Measurements from ENCODE around the gene IL1RAPL2. TPM values are rescaled to one million over a fixed set of nuclear protein-coding genes. Genes with fewer than 3 reads are reported as not detected.
"Not testable (repeated sequence)": the region's sequence is repeated elsewhere in the genome, so short reads cannot be mapped to it uniquely, and the experiment has no call there.

The IL1RAPL2 gene
- not detected for total RNA-seq

GRCh38 chrX:104565791-104566680 is at the start of gene IL1RAPL2:
Gene IL1RAPL2, plus strand, starts transcription at chrX:104566199.
- H3K27ac ChIP-seq = no peak within 1 kb of the TSS
- peaks cover 0 to 2% of the 10 kb centered on the region in 2 donors for H3K27me3 ChIP-seq
- H3K4me3 ChIP-seq = peak within 1 kb of the TSS in 1 of 2 donors; percentile 6
- no peaks in the 10 kb centered on the region for H3K36me3 ChIP-seq
- no peak for DNase-seq (ENCODE audit: low spot score)
- H3K9me3 ChIP-seq = no peaks in the 10 kb centered on the region
- peak in 1 of 2 donors; percentile 39 for TF ChIP-seq CTCF (IDR thresholded peaks at IDR 0.05)
- no peaks in the 10 kb centered on the region for H3K4me1 ChIP-seq

DNA sequence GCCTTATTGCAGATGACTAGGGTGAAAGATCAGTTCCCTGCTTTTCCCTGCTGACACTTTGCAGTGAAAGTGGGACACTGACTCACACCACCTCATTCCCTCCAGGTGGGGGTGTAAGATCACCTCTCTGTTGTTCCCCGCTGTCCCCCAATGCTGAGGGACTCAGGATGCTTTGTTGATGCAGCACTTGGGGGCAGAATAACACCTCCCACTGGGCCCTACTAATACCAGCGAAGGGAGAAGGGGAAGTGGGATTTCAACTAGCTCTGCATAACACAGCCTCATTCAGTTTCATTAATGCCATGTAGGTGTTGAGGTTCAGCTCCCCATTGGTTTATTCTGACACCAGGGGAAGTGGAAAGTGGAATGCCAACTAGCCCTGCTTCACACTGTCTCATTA is 43.6 kb upstream of the IL1RAPL2 start:
- Histone ChIP-seq H3K27ac (no peak overlapping the region), H3K36me3 (no peaks in the 10 kb centered on the region), H3K4me1 (no peaks in the 10 kb centered on the region), H3K27me3 (no peaks in the 10 kb centered on the region), H3K4me3 (no peak overlapping the region), H3K9me3 (peaks cover 0 to 6% of the 10 kb centered on the region in 2 donors)
- DNase-seq (ENCODE audit: low spot score) = no peak
- no peak for TF ChIP-seq CTCF (IDR thresholded peaks at IDR 0.05)

- no peak overlapping the region for H3K27ac ChIP-seq
- no peak overlapping the region for H3K4me3 ChIP-seq
- no peaks in the 10 kb centered on the region for H3K27me3 ChIP-seq
- H3K9me3 ChIP-seq = peaks cover 0 to 15% of the 10 kb centered on the region in 2 donors
- TF ChIP-seq CTCF (IDR thresholded peaks at IDR 0.05) = no peak
- no peak for DNase-seq (ENCODE audit: low spot score)
- no peaks in the 10 kb centered on the region for H3K4me1 ChIP-seq
- H3K36me3 ChIP-seq = no peaks in the 10 kb centered on the region
These were observed 42.1 kb upstream of the IL1RAPL2 start for GRCh38 chrX:104523858-104524257.

GRCh38 chrX:104539081-104539480 is 26.9 kb upstream of the IL1RAPL2 start:
- H3K27me3 ChIP-seq = no peaks in the 10 kb centered on the region
- no peak overlapping the region for H3K27ac ChIP-seq
- no peak for DNase-seq (ENCODE audit: low spot score)
- no peaks in the 10 kb centered on the region for H3K4me1 ChIP-seq
- TF ChIP-seq CTCF (IDR thresholded peaks at IDR 0.05) = no peak
- no peaks in the 10 kb centered on the region for H3K36me3 ChIP-seq
- no peak overlapping the region for H3K4me3 ChIP-seq
- peaks cover 0 to 8% of the 10 kb centered on the region in 2 donors for H3K9me3 ChIP-seq

DNA sequence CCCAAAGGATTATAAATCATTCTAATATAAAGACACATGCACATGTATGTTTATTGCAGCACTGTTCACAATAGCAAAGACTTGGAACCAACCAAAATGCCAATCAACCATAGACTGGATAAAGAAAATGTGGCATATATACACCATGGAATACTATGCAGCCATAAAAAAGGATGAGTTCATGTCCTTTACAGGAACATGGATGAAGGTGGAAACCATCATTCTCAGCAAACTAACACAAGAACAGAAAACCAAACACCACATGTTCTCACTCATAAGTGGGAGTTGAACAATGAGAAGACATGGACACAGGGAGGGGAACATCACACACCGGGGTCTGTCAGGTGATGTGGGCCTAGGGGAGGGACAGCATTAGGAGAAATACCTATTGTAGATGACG is 23.6 kb upstream of the IL1RAPL2 start:
- not testable (repeated sequence) for H3K36me3 ChIP-seq; H3K9me3 ChIP-seq; H3K27ac ChIP-seq; H3K27me3 ChIP-seq; DNase-seq (ENCODE audit: low spot score); H3K4me3 ChIP-seq; H3K4me1 ChIP-seq

- Histone ChIP-seq H3K27me3 (peaks cover 0 to 2% of the 10 kb centered on the region in 2 donors), H3K4me3 (no peak overlapping the region), H3K27ac (no peak overlapping the region), H3K4me1 (no peaks in the 10 kb centered on the region), H3K9me3 (no peaks in the 10 kb centered on the region), H3K36me3 (no peaks in the 10 kb centered on the region)
- TF ChIP-seq CTCF (IDR thresholded peaks at IDR 0.05) = no peak
- no peak for DNase-seq (ENCODE audit: low spot score)
These were observed 1.7 kb upstream of the IL1RAPL2 start for GRCh38 chrX:104564335-104564734.

Data from right atrium auricular region (tissue), 2 donors.